GM12874 (cell line): ENCODE measurements around the gene USP49.

Experiments used
- CTCF ChIP-seq: IDR thresholded peaks from 2 replicates; pipeline ENCODE4 v1.5.1; 2011; ENCODE audit warnings: low read depth, mild to moderate bottlenecking, control low read depth, low read length, moderate library complexity; ENCODE audit not compliant: insufficient read depth

Gene USP49

GRCh38 chr6:41774841-41775240 is 120.3 kb downstream of the USP49 start:
- TF ChIP-seq CTCF, result no peak

- TF ChIP-seq CTCF, result no peak
These were observed 123.9 kb downstream of the USP49 start for GRCh38 chr6:41771058-41771983.

GRCh38 chr6:41770381-41771057 is 124.7 kb downstream of the USP49 start:
- no peak for TF ChIP-seq CTCF

GRCh38 chr6:41769376-41769775 is 125.8 kb downstream of the USP49 start:
- no peak for TF ChIP-seq CTCF

GRCh38 chr6:41768545-41769308 is 126.4 kb downstream of the USP49 start:
- TF ChIP-seq CTCF, result no peak

- TF ChIP-seq CTCF, result no peak
These were observed 127.9 kb downstream of the USP49 start for GRCh38 chr6:41767112-41767833.
